GM12864 (cell line): Measurements from ENCODE around the gene HDLBP.

Source experiments
- DNase-seq: peaks from one replicate; pipeline ENCODE4 v3.0.0-alpha.2; 2011; ENCODE audit warnings: low read depth
- H3K4me3 ChIP-seq: 2 replicates; pipeline ENCODE4 v1.5.1; 2011; ENCODE audit warnings: mild to moderate bottlenecking, low read depth, low read length, control low read depth
- TF ChIP-seq, protein P1 (sequence below): IDR thresholded peaks from 2 replicates; pipeline ENCODE4 v1.5.1; 2011; ENCODE audit warnings: low read depth, mild to moderate bottlenecking, moderate library complexity, low read length, control low read depth, inconsistent platforms; ENCODE audit errors: missing control alignments

Gene HDLBP

GRCh38 chr2:241304039-241304670, 11.3 kb downstream of the HDLBP start:
- TF ChIP-seq, protein P1, sequence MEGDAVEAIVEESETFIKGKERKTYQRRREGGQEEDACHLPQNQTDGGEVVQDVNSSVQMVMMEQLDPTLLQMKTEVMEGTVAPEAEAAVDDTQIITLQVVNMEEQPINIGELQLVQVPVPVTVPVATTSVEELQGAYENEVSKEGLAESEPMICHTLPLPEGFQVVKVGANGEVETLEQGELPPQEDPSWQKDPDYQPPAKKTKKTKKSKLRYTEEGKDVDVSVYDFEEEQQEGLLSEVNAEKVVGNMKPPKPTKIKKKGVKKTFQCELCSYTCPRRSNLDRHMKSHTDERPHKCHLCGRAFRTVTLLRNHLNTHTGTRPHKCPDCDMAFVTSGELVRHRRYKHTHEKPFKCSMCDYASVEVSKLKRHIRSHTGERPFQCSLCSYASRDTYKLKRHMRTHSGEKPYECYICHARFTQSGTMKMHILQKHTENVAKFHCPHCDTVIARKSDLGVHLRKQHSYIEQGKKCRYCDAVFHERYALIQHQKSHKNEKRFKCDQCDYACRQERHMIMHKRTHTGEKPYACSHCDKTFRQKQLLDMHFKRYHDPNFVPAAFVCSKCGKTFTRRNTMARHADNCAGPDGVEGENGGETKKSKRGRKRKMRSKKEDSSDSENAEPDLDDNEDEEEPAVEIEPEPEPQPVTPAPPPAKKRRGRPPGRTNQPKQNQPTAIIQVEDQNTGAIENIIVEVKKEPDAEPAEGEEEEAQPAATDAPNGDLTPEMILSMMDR = no peak
- no peak overlapping the region for H3K4me3 ChIP-seq
- DNase-seq = no peak

DNA sequence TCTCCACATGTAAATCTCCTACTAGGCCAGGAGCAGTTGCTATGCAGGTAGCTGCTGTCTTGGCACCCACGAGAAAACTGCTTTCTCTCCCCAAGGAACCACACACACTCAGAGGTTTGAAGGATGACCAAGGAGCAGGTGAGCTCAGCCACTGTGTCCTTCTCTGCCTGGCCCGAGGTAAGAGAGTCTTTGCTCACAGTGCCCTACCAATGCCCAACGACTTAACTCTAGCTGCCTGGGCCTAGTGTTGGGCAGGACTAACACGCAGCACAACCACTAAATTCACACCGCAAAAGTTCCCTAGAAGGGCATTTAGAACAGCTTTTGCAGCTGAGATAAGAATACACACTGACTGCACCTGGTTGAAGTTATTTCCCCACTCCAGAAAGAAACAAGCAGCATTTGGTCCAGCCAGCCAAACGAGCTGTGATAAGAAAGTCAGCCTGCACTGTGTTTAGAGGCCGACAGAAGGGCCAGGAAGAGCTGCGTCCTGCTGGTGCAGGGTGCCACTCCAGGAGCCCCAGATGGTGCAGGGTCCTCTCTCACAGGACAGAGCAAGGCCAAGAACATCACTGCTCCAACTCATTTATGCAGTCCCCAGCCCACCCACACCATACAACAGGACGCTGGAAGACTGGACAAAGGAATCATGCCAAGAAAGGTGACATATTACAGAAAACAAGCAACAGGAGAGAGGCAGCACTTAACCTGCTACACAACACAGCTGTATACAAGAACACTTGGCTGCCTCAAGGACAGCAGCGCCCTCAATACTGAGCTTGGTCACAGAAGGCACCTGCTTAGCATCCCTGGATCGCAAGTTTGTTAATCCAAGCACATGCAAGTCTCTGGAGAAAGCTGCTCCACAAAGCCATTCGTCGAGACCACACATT, 12.5 kb downstream of the HDLBP start:
- H3K4me3 ChIP-seq = no peak overlapping the region
- no peak for DNase-seq
- TF ChIP-seq, protein P1 = no peak

DNA sequence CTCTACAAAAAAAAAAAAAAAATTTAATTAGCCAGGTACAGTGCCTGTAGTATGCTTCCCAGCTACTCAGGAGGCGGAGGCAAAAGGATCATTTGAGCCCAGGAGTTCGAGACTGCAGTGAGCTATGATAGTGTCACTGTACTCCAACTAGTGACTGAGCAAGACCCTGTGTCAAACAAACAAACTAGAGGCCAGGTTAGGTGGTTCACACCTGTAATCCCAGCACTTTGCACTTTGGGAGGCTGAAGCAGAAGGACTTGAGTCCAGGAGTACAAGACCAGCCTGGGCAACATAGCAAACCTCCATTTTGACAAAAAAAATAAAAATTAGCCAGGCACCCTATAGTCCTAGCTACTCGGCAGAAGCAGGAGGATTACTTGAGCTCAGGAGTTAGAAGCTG, 13.4 kb downstream of the HDLBP start:
- no peak for DNase-seq
- TF ChIP-seq, protein P1 = no peak
- no peak overlapping the region for H3K4me3 ChIP-seq

DNA sequence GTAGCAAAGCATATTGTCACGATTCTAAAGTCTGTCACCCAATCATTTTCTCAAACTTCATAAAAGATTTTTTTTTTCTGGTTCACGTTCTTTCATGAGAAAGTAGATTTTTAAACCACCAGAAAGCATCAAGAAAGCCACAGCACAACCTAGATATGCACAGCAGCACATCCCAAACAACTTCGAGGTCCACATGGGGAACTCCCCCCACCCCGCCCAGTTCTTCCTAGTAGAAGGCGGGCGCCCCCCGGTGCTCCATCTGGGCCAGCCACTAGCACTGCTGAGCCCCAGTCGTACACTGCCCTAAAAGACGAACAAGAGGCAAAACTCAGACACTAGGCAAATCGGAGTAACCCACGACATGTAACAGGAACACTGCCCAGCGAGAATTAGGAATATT, 15.5 kb downstream of the HDLBP start:
- DNase-seq = no peak
- no peak overlapping the region for H3K4me3 ChIP-seq
- TF ChIP-seq, protein P1 = no peak

DNA sequence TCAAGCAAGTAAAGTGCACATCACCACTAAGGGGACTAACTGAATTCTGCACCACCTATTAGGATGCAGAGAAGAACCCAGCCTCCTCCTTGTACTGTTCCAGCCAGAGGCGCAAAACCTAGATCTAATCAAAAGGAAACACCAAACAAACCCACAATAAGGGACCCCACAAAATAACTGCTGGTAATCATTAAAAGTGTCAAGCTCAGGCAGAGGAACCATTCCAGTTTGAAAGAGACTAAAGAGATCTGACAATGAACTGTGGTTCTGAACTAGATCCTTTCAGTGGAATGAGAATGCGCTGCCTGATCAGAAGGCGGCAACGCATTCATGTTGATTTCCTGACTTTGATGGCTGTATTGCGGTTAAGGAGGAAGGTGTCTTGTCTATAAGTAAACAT, 16.8 kb downstream of the HDLBP start:
- H3K4me3 ChIP-seq = no peak overlapping the region
- no peak for DNase-seq
- TF ChIP-seq, protein P1 = no peak

DNA sequence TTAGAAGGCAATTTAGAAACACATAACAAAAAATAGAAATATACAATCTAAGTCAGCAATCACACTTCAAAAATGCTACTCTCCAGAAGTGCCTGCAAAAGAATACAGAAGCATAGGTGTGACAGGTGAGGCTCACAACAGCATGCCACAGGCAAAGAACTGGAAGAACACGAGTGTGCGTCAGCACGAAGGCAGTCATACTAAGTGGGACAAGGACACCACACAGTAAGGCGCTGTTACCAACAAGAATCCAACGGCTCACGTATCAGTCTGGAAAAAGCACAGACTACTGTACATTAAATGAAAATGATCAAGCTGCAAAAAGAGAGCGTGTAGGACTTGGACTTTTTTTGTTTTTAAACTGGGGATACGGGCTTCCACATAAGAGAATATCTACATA, 18.7 kb downstream of the HDLBP start:
- DNase-seq = no peak
- H3K4me3 ChIP-seq = no peak overlapping the region
- TF ChIP-seq, protein P1 = no peak
